KMS-11 (cell line): Measurements from ENCODE around the gene AGPAT4.

Experiments
- H2AFZ ChIP-seq: fragments of 200-600 bp; sonication (generic); 2 replicates; pipeline ENCODE4 v1.6.1; 2016; ENCODE audit warnings: antibody characterized with exemption, mixed run types, low read depth
- H3K27ac ChIP-seq: fragments of 200-600 bp; sonication (generic); 2 replicates; pipeline ENCODE4 v1.6.1; 2016; ENCODE audit warnings: mild to moderate bottlenecking, mixed run types
- H3K27me3 ChIP-seq: fragments of 200-600 bp; sonication (generic); 2 replicates; pipeline ENCODE4 v1.6.1; 2017; ENCODE audit warnings: mild to moderate bottlenecking, low read depth, mixed run types, moderate library complexity; ENCODE audit not compliant: insufficient read depth
- H3K36me3 ChIP-seq: fragments of 200-600 bp; sonication (generic); 2 replicates; pipeline ENCODE4 v1.6.1; 2017; ENCODE audit warnings: mild to moderate bottlenecking, mixed run types; ENCODE audit not compliant: insufficient read depth
- H3K4me1 ChIP-seq: fragments of 200-600 bp; sonication (generic); 2 replicates; pipeline ENCODE4 v1.6.1; 2016; ENCODE audit warnings: mild to moderate bottlenecking, low read depth, mixed run types; ENCODE audit not compliant: poor library complexity, severe bottlenecking
- H3K4me2 ChIP-seq: fragments of 200-600 bp; sonication (generic); 2 replicates; pipeline ENCODE4 v1.7.0; 2016; ENCODE audit warnings: mild to moderate bottlenecking, mixed run types
- H3K4me3 ChIP-seq: fragments of 200-600 bp; sonication (generic); IDR thresholded peaks from 2 replicates; pipeline ENCODE4 v1.6.1; 2017; ENCODE audit warnings: low read depth, low read length, mixed read lengths; ENCODE audit not compliant: insufficient read depth
- H3K79me2 ChIP-seq: fragments of 200-600 bp; sonication (generic); 2 replicates; pipeline ENCODE4 v1.6.1; 2016; ENCODE audit warnings: low read depth, mixed run types; ENCODE audit not compliant: insufficient read depth
- H3K9ac ChIP-seq: fragments of 200-600 bp; sonication (generic); 2 replicates; pipeline ENCODE4 v1.6.1; 2016; ENCODE audit warnings: mild to moderate bottlenecking, mixed run types
- H4K20me1 ChIP-seq: fragments of 200-600 bp; sonication (generic); 2 replicates; pipeline ENCODE4 v1.6.1; 2016; ENCODE audit warnings: mild to moderate bottlenecking, mixed run types; ENCODE audit not compliant: insufficient read depth
- CTCF ChIP-seq: fragments of 200-600 bp; sonication (generic); conservative IDR thresholded peaks from 2 replicates; pipeline ENCODE4 v1.6.1; 2017; ENCODE audit warnings: low read depth, mild to moderate bottlenecking, antibody characterized with exemption, low read length, moderate library complexity, mixed read lengths

Gene AGPAT4

GRCh38 chr6:161161121-161161520 lies 112.7 kb downstream of the AGPAT4 start:
- Histone ChIP-seq H3K27ac (no peak overlapping the region), H3K4me2 (no peak overlapping the region), H4K20me1 (no peaks in the 10 kb centered on the region), H2AFZ (no peak overlapping the region), H3K27me3 (no peaks in the 10 kb centered on the region), H3K79me2 (no peaks in the 10 kb centered on the region), H3K9ac (no peak overlapping the region), H3K36me3 (no peaks in the 10 kb centered on the region), H3K4me1 (no peaks in the 10 kb centered on the region), H3K4me3 (no peak overlapping the region)
- TF ChIP-seq CTCF, result no peak

DNA sequence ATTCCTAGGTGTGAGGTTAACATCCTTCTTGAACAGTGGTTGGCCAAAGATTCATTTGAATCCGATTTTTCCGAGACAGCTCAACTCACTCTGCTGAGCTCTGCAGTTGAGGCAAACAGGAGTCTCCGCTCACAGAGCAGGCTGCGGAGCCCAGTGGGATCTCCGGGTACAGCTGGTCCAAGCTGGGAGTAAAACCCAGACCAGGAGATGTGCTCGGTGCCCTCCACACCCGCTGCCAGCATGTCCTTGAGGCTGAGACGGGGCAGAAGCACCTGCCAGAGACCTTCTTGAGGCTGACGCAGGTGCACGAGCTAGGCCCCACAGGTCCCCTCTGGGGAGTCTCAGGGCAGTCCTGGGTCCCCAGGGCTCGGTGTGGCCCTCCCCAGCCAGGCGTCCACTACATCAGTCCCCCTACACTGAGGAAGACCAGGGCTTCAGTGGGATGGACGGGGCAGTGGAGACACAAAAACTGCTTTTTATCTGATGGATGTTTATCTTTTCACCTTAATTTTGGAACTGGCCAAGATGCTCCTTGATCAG lies 119.0 kb downstream of the AGPAT4 start:
- Histone ChIP-seq H3K9ac (no peak overlapping the region), H3K27me3 (no peaks in the 10 kb centered on the region), H3K4me1 (no peaks in the 10 kb centered on the region), H3K27ac (no peak overlapping the region), H2AFZ (no peak overlapping the region), H3K4me3 (no peak overlapping the region), H3K36me3 (no peaks in the 10 kb centered on the region), H3K4me2 (no peak overlapping the region), H3K79me2 (no peaks in the 10 kb centered on the region), H4K20me1 (no peaks in the 10 kb centered on the region)
- TF ChIP-seq CTCF, result no peak

GRCh38 chr6:161153725-161154124 lies 120.1 kb downstream of the AGPAT4 start:
- Histone ChIP-seq H4K20me1 (no peaks in the 10 kb centered on the region), H3K4me2 (no peak overlapping the region), H3K27me3 (no peaks in the 10 kb centered on the region), H2AFZ (no peak overlapping the region), H3K4me1 (no peaks in the 10 kb centered on the region), H3K79me2 (no peaks in the 10 kb centered on the region), H3K27ac (no peak overlapping the region), H3K4me3 (no peak overlapping the region), H3K36me3 (no peaks in the 10 kb centered on the region), H3K9ac (no peak overlapping the region)
- TF ChIP-seq CTCF, result no peak

GRCh38 chr6:161152907-161153662 lies 120.8 kb downstream of the AGPAT4 start:
- no peak overlapping the region for H3K4me2 ChIP-seq
- no peaks in the 10 kb centered on the region for H4K20me1 ChIP-seq
- H3K27me3 ChIP-seq, result no peaks in the 10 kb centered on the region
- no peak overlapping the region for H3K4me3 ChIP-seq
- H3K9ac ChIP-seq, result no peak overlapping the region
- no peaks in the 10 kb centered on the region for H3K4me1 ChIP-seq
- TF ChIP-seq CTCF, result no peak
- H3K27ac ChIP-seq, result no peak overlapping the region
- H3K36me3 ChIP-seq, result no peaks in the 10 kb centered on the region
- H2AFZ ChIP-seq, result no peak overlapping the region
- H3K79me2 ChIP-seq, result no peaks in the 10 kb centered on the region
